Measurements from ENCODE around the gene PDE6C.

PDE6C gene

DNA sequence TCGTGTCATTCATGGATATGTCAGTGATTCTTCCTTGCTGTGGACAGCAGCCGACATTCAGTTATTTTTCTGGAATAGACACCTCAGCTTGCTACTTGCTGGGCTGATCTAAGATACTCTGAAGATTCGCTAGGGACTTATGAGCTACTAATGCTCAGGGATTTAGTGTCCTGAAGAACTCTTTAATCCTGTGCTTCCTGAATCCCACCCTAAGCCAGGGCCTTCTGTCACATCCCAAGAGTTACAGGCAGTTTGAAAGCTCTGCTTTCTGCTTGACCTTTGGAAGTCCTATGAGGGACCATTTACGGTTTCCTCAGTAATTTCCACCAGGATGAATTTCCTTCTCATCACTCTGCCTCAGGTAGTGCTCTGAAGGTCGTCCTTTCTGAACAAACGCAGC, at the start of gene PDE6C:
Gene PDE6C (plus strand): TSS at position 227 of the 400 bp plus-strand sequence. CDS start 189 bp downstream, outside the sequence.
- no peak for DNase-seq

DNA sequence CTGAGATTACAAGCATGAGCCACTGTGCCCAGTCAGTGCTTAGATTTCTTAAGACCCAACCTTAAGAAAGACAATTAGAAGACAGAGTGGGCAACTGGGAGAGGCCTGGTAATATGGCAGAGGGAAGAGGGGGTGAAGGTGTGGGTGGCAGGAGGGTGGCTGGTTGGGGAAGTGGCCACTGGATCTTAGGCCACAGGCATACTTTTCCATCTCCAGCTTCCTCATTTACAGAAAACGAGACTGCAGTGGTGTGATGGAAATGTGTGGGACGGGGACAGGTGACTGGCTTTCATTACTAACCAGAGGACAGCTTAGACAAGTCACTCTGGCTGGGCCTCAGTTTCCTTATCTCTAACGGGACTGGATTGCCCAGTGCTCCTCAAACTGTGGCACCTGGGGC, 46.9 kb upstream of the PDE6C start:
- DNase-seq = peak; percentile 84

GRCh38 chr10:93566435-93567276, 45.7 kb upstream of the PDE6C start, which contains the start of gene FFAR4:
TSS of gene FFAR4 (plus strand) at chr10:93566665. CDS start at chr10:93566721, 56 bp downstream.
- DNase-seq = peak; percentile 55

GRCh38 chr10:93567277-93568104, 44.8 kb upstream of the PDE6C start:
- peak; percentile 25 for DNase-seq

- no peak for DNase-seq
These were observed 44.3 kb upstream of the PDE6C start for GRCh38 chr10:93568105-93568390.

- no peak for DNase-seq
These were observed 42.0 kb upstream of the PDE6C start for GRCh38 chr10:93570383-93570782.

DNA sequence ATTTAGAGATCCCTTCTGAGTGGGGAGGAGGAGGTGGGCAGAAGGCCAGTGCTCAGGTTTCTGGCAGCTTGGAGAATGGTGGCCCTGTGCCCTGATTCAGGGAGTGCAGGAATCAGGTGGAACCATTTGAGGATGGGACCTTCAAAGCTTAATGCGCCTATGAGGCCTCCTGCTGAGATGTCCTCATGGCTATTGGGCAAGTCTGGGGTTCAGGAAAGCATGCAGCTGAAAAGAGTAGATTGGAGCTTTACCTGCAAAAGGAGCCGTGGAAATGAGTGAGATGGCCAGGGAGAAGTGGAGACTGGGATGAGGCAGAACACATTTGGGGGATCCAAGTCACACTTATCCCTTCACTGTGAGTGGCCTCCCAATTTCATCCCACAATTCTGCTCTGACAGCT, 39.7 kb upstream of the PDE6C start:
- no peak for DNase-seq

- peak; percentile 77 for DNase-seq
These were observed 39.1 kb upstream of the PDE6C start for GRCh38 chr10:93573051-93573909.

GRCh38 chr10:93573924-93574323, 38.4 kb upstream of the PDE6C start:
- no peak for DNase-seq

- DNase-seq = no peak
These were observed 35.4 kb upstream of the PDE6C start for GRCh38 chr10:93576888-93577287.

DNA sequence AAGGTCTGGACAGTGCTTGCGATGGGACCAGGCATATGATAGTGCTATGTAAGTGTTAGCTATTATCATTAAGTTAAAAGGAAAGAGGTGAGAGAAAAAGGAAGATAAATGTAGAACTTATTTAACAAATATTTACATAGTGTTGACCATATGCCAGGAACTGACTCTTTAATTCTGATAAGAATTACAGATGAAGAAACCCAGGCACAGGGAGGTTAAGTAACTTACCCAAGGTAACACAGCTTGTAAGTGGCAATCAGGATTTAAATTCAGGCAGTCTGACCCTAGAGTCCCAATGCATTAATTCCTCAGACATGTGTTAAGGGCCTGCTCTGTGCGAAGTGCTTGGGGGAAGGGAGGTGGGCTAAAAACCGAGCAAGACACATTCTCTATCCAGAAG, 34.8 kb upstream of the PDE6C start:
- DNase-seq = no peak

DNA sequence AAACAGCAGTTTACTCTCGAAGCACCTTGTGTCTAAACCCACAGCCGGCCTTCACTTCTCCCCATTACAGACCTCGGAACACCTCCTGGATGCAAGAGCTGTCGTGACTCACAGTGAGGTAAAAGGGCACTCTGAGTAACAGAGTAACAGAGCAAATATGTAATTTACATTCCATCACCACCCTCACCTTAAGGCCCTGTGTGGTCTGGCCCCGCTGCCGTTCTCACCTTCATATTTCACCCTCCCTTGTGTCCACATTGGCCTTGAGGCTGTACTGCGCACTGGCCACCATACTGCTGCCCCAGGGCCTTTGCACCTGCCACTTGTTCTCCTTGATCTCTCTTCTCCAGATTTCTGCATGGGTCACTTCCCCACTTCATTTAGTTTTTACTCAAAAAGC, 33.2 kb upstream of the PDE6C start:
- DNase-seq = no peak

DNA sequence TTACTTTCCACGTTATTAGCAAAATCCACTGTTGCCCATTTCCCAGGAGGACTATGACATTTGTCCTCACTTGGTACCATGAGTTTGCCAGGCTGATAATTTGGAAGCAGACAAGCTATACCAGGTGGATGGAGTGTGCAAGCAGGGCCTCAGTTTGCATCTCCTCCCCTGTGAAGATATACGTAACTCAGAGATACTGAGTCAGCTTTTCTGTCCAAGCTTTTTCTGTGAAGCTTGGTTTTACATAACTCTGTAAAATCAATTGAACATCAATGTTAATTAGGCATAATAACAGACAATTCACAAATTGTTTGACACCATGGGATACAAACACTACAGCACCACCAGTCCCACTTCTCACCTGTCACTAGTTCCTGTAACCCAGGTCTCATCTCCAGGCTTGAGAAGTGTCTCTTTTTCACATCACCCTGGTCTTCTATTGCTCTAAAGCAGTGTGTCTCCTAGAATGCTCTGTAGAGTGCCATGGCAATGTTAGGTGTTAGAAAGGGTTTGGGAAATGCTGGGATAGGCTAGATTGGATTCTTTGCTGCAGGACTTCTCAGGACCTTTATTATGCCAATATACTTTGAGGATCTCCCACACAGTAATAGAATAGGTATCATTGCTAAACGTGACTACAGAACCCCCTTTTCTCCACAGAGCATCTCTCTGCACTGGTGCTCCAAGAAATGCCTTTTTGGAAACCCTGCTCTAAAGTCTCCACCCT, 32.2 kb upstream of the PDE6C start:
- no peak for DNase-seq

DNA sequence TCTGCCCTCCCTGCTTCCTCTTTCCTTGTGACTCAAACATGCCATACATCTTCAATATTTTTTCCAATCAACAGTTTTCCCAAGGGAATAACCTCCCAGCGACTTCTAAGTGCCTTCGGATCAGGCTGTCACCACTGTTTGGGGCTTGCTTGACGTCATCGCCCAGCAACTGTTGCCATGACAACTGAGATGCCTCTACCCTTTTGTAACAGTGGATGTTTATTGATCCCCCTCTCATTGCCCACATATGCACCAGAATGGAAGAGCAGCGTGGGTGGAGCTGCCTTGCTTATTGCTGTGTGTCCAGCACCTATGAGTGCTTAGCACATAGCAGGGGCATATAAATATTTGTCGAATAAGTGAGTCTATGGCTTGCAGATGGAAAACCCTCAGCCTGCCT, 31.5 kb upstream of the PDE6C start:
- DNase-seq = no peak

- no peak for DNase-seq
These were observed 27.9 kb upstream of the PDE6C start for GRCh38 chr10:93584445-93584844.

GRCh38 chr10:93589648-93590562, 22.4 kb upstream of the PDE6C start:
- DNase-seq = no peak

DNA sequence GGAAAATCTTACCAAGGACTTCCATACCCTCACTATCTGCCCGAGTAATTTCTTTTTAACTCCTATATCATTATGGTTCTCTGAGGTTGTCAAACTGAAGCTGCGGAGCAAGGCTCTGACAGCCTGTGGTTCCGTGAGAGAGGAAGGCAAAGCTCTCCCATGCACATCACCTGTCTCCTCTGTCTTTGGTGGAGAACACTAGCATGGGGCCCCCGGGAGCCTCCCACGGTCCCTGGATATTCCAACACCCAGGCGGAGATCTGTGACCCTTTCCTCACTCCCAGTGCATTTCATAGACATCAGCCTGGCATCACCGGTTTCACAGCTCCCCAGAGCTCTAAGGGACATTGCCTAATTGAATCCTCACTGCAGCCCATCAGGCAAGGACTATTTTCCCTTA, 21.7 kb upstream of the PDE6C start:
- no peak for DNase-seq

DNA sequence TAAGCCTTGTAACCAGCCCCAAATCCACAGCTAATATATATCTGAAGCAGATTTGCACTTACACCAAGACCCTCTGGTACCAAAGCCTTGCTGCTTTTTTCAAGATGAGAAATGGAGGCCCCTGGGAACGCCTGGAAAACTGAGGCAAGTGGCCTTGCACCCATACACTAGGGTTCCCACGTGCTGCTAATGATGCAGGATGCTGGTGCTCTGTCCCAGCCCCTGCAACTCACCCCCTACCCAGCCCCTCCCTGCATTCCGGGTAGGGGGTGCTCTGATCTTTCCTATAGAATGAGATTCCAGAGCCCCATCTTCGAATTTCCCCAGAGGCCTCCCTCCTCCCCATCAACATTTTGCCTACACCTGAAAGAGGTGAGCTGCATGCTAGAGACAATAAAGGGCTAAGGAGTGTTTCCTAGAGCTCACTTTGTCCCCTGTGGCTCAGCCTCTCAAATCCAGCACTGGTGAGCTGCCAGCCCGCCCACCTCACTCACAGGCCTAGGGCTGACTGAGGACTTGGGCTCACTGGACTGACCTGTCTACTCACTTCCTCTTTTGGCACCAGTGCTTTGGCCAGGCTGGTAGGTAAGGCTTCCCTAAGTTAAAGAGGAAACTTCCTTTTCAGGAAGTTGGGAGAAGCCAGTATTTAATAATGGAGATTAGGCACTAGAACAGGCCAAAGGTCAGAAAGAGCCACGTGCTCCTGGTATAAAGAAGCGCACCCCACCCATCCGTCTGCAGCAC, 21.1 kb upstream of the PDE6C start:
- peak; percentile 47 for DNase-seq

GRCh38 chr10:93593254-93593653, 19.1 kb upstream of the PDE6C start:
- no peak for DNase-seq

- DNase-seq = no peak
These were observed 18.6 kb upstream of the PDE6C start for GRCh38 chr10:93593749-93594148.

- DNase-seq = no peak
These were observed 17.8 kb upstream of the PDE6C start for GRCh38 chr10:93594518-93594917.
